Left lung (tissue), 10 donors: ENCODE results near the gene CES2. TPM values are rescaled to one million over a fixed set of nuclear protein-coding genes. Genes with fewer than 3 reads are reported as not detected.

ENCODE experiments used
- ATAC-seq: fragments of 200-7000 bp; cut with Tn5 transposase; one replicate; pipeline ENCODE4 v1.9.1; 2020; ENCODE audit warnings: moderate library complexity
- DNase-seq, 4 donors: peaks; one replicate each; pipeline ENCODE4 v3.0.0-alpha.2; 2013 to 2020
- H3K27ac ChIP-seq, 2 donors: fragments of 200-600 bp; sonication (generic) in 1 of 2; one replicate each; pipeline versions ENCODE4 v1.5.0 to v1.8.0; 2020 to 2021
- H3K27me3 ChIP-seq, 2 donors: fragments of 200-600 bp; sonication (generic) in 1 of 2; one replicate each; pipeline versions ENCODE4 v1.5.0 to v1.8.0; 2020 to 2021
- H3K36me3 ChIP-seq, 2 donors: fragments of 200-600 bp; sonication (generic) in 1 of 2; one replicate each; pipeline versions ENCODE4 v1.5.0 to v1.8.0; 2020 to 2021
- H3K4me1 ChIP-seq, 2 donors: fragments of 200-600 bp; one replicate each; pipeline ENCODE4 v1.8.0; 2021
- H3K4me3 ChIP-seq, 2 donors: fragments of 200-600 bp; sonication (generic) in 1 of 2; one replicate each; pipeline versions ENCODE4 v1.5.0 to v1.8.0; 2020 to 2021; ENCODE audit warnings: mild to moderate bottlenecking in 1 of 2
- H3K9me3 ChIP-seq, 2 donors: fragments of 200-600 bp; sonication (generic) in 1 of 2; one replicate each; pipeline versions ENCODE4 v1.5.0 to v1.8.0; 2020 to 2021
- CTCF ChIP-seq, 2 donors: fragments of 200-600 bp; sonication (generic) in 1 of 2; IDR thresholded peaks; one replicate each; pipeline versions ENCODE4 v1.5.0 to v1.8.0; 2021; ENCODE audit warnings: antibody characterized with exemption in 2 of 2
- intact Hi-C, 2 donors: fragments of 100-400 bp; cut with DNase I; formaldehyde crosslinking; loops; one replicate each; pipeline versions ENCODE4 v1.11.2 to v1.14.2; 2022
- polyA plus RNA-seq, 6 donors: library from polyadenylated mRNA; unstranded; fragments of 120-200 nt; gene quantifications; one replicate each; pipeline ENCODE4 v1.2.1, GENCODE V29; 2013; ENCODE audit not compliant: insufficient read length in 6 of 6
- total RNA-seq, 2 donors: library from RNA; stranded (reverse); fragmentation: NEBNext Ultra II Directional; extraction: Animal tissue kit (Norgen Biotek cat#: 25700); gene quantifications; one replicate each; pipeline ENCODE4 v1.2.1, GENCODE V29; 2021
- donor health status: DM: no; HTN: yes; CAD: no.
- donor health status: DM: no; HTN: no; CAD: no.

Gene CES2
- total and polyA plus RNA-seq, 8 donors, result 31.7 to 41.8 (median 35.7) TPM

- ATAC-seq, result no peak
- no peak for TF ChIP-seq CTCF (IDR thresholded peaks at IDR 0.05)
- no peaks in the 10 kb centered on the region for H3K36me3 ChIP-seq
These were observed 20.8 kb upstream of the CES2 start for GRCh38 chr16:66914541-66914940.

GRCh38 chr16:66915041-66915440, 20.3 kb upstream of the CES2 start:
- Histone ChIP-seq H3K36me3 (no peaks in the 10 kb centered on the region), H3K4me1 (no peaks in the 10 kb centered on the region), H3K27ac (no peak overlapping the region), H3K4me3 (no peak overlapping the region), H3K9me3 (no peaks in the 10 kb centered on the region), H3K27me3 (peaks cover 0 to 9% of the 10 kb centered on the region in 2 donors)
- intact Hi-C loops, result no loop called here
- ATAC-seq (no peak), DNase-seq (peak in 1 of 4 donors; percentile 60)
- no peak for TF ChIP-seq CTCF (IDR thresholded peaks at IDR 0.05)

More at GRCh38 chr16:66914541-66914940, 20.8 kb upstream of the CES2 start:
- Histone ChIP-seq H3K4me3 (no peak overlapping the region), H3K4me1 (no peaks in the 10 kb centered on the region), H3K27ac (no peak overlapping the region), H3K27me3 (peaks cover 0 to 4% of the 10 kb centered on the region in 2 donors), H3K9me3 (no peaks in the 10 kb centered on the region)
- intact Hi-C loops, result no loop called here
- no peak for DNase-seq

DNA sequence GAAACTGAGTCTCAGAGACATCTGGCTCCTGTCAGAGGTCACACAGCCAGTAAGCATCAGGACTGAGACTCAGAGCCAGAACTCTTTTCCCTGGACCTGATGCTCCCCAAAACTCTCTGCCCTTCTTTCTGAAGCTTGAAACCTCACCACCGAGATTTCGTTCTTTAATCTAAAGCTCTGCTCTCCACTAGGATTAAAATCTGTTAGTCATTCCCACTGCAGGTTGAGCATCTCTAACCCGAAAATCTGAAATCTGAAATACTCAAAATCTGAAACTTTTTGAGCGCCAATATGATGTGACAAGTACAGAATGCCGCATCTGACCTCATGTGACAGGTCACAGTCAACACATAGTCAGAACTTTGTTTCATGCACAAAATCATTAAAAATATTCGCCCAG, 18.8 kb upstream of the CES2 start:
- no peak for ATAC-seq
- no peak overlapping the region for H3K27ac ChIP-seq
- TF ChIP-seq CTCF (IDR thresholded peaks at IDR 0.05), result no peak
- no peaks in the 10 kb centered on the region for H3K36me3 ChIP-seq
- intact Hi-C loops, result no loop called here
- H3K27me3 ChIP-seq, result peaks cover 0 to 24% of the 10 kb centered on the region in 2 donors
- no peaks in the 10 kb centered on the region for H3K4me1 ChIP-seq
- no peak overlapping the region for H3K4me3 ChIP-seq
- no peak for DNase-seq
- H3K9me3 ChIP-seq, result no peaks in the 10 kb centered on the region

DNA sequence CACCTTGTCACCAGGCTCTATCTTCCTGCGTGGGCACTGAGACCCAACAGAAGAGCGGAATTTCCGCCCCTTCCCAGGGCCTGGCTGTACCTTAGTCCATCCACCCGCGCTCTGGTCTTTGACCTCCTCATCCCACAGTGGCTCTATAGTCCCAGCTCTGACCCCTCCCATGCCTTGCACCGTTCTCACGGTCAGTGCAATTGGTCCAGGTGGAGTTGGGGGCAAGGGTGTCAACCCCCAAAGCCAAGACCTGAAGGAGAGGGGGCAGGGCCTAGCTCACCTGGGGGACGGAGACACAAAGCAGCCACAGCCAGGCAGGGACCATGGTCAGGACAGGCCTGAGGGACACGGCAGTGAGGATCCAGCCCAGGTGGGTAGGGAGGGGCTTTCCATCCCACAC, 17.6 kb upstream of the CES2 start:
- DNase-seq (no peak), ATAC-seq (no peak)
- H3K36me3 ChIP-seq, result no peaks in the 10 kb centered on the region
- H3K4me1 ChIP-seq, result no peaks in the 10 kb centered on the region
- no peaks in the 10 kb centered on the region for H3K9me3 ChIP-seq
- H3K27ac ChIP-seq, result no peak overlapping the region
- H3K27me3 ChIP-seq, result peaks cover 0 to 36% of the 10 kb centered on the region in 2 donors
- intact Hi-C loops, result no loop called here
- H3K4me3 ChIP-seq, result no peak overlapping the region
- no peak for TF ChIP-seq CTCF (IDR thresholded peaks at IDR 0.05)

DNA sequence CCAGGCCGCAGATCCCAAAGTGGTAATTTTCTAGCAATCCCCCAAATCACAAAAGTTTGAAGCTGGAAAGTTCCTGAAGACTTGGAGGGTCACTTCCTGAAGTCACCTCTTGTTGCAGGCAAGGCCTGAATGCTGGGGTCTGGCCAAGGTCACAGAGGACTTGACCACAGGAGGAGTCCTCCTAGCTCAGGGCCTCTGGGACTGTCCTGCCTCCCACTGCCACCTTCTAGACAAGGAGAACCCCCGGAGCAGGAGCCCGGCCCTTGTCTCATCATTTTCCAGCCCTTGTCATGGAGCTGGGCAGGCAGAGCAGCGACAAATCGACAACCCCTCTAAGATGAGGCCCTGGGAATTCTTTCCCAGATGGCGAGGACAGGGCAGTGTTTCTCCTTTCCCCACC, 17.0 kb upstream of the CES2 start:
- Histone ChIP-seq H3K27me3 (peaks cover 0 to 43% of the 10 kb centered on the region in 2 donors), H3K9me3 (no peaks in the 10 kb centered on the region), H3K36me3 (no peaks in the 10 kb centered on the region), H3K4me1 (peaks cover 0 to 5% of the 10 kb centered on the region in 2 donors), H3K27ac (no peak overlapping the region), H3K4me3 (no peak overlapping the region)
- DNase-seq (peak in 1 of 4 donors; percentile 27), ATAC-seq (no peak)
- TF ChIP-seq CTCF (IDR thresholded peaks at IDR 0.05), result no peak
- intact Hi-C loops, result no loop called here
